ENCODE results near the gene MT3. TPM values are rescaled to one million over a fixed set of nuclear protein-coding genes. Genes with fewer than 3 reads are reported as not detected.
"Not testable (repeated sequence)": the region's sequence is repeated elsewhere in the genome, so short reads cannot be mapped to it uniquely, and the experiment has no call there.

MT3 gene
- total RNA-seq, 2 donors from 2014 or later = not detected

DNA sequence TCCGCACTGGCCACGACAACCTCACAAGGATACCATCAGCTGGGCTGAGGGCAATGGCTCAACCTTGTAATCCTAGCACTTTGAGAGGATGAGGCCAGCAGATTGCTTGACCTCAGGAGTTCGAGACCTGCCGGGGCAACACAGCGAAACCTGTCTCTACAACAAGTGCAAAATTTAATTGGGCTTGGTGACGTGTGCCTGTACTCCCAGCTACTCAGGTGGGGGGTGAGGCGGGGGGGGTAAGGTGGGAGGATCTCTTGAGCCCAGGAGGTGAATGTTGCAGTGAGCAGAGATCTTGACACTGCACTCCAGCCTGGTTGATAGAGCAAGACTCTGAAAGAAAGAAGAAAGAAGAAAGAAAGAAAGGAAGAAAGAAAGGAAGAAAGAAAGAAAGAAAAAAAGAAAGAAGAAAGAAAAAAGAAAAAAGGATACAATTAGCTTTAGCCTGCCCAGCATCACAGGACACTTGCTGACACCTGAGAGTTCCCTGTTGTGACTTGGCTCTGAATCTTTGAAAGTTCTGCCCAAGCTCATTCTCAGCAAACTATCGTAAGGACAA lies 31.1 kb downstream of the MT3 start:
- Mint-ChIP-seq H3K27ac (no peak overlapping the region), H3K27me3 (ENCODE audit: insufficient read depth) (peaks cover 86% of the 10 kb centered on the region), H3K36me3 (ENCODE audit: low read depth) (no peaks in the 10 kb centered on the region), H3K4me3 (no peak overlapping the region), H3K4me1 (peaks cover 28% of the 10 kb centered on the region), H3K9me3 (no peaks in the 10 kb centered on the region)
- Histone ChIP-seq H3K27me3 (ENCODE audit: control insufficient read depth, insufficient read depth, low read length, poor library complexity, severe bottlenecking) (peaks cover 62% of the 10 kb centered on the region), H3K4me3 (ENCODE audit: low read length) (no peak overlapping the region), H3K9me3 (ENCODE audit: control insufficient read depth, low read length) (peaks cover 6% of the 10 kb centered on the region), H3K9ac (ENCODE audit: extremely low read depth, low read length, poor library complexity, severe bottlenecking) (no peak overlapping the region), H3K4me1 (ENCODE audit: control insufficient read depth, insufficient read depth, low read length) (no peaks in the 10 kb centered on the region), H3K27ac (ENCODE audit: low read depth, low read length) (no peak overlapping the region), H3K36me3 (ENCODE audit: control insufficient read depth, insufficient read depth, low read length) (no peaks in the 10 kb centered on the region)
- TF ChIP-seq, protein P1, sequence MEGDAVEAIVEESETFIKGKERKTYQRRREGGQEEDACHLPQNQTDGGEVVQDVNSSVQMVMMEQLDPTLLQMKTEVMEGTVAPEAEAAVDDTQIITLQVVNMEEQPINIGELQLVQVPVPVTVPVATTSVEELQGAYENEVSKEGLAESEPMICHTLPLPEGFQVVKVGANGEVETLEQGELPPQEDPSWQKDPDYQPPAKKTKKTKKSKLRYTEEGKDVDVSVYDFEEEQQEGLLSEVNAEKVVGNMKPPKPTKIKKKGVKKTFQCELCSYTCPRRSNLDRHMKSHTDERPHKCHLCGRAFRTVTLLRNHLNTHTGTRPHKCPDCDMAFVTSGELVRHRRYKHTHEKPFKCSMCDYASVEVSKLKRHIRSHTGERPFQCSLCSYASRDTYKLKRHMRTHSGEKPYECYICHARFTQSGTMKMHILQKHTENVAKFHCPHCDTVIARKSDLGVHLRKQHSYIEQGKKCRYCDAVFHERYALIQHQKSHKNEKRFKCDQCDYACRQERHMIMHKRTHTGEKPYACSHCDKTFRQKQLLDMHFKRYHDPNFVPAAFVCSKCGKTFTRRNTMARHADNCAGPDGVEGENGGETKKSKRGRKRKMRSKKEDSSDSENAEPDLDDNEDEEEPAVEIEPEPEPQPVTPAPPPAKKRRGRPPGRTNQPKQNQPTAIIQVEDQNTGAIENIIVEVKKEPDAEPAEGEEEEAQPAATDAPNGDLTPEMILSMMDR (conservative IDR thresholded peaks at IDR 0.05) = no peak
- 80 to 88% methylated on average over 3 to 7 of the region's 8 CpGs for WGBS, 2 experiments (ENCODE audit: insufficient coverage in 1 of 2, insufficient read length in 1 of 2)
- DNase-seq = no peak

DNA sequence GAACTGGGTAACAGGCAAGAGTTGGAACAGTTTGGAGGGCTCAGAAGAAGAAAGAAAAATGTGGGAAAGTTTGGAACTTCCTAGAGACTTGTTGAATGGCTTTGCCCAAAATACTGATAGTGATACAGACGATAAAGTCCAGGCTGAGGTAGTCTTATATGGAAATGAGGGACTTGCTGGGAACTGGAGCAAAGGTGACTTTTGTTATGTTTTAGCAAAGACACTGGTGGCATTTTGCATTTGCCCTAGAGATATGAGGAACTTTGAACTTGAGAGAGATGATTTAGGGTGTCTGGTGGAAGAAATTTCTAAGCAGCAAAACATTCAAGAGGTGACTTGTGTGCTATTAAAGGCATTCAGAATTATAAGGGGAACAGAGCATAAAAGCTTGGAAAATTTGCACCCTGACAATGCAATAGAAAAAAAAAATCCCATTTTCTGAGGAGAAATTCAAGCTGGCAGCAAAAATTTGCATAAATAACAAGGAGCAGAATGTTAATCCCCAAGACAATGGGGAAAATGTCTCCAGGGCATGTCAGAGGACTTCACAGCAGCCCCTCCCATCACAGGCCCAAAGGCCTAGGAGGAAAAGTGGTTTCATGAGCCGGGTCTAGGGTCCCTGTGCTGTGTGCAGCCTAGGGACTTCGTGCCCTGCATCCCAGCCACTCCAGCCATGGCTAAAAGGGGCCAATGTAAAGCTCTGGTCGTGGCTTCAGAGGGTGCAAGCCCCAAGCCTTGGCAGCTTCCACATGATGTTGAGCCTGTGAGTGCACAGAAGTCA lies 32.5 kb downstream of the MT3 start:
- H3K9me3 Mint-ChIP-seq; H3K36me3 ChIP-seq (ENCODE audit: control insufficient read depth, insufficient read depth, low read length); H3K9me3 ChIP-seq (ENCODE audit: control insufficient read depth, low read length); H3K4me3 Mint-ChIP-seq; H3K36me3 Mint-ChIP-seq (ENCODE audit: low read depth); H3K27ac ChIP-seq (ENCODE audit: low read depth, low read length); H3K9ac ChIP-seq (ENCODE audit: extremely low read depth, low read length, poor library complexity, severe bottlenecking); H3K4me1 ChIP-seq (ENCODE audit: control insufficient read depth, insufficient read depth, low read length); H3K27ac Mint-ChIP-seq; H3K4me3 ChIP-seq (ENCODE audit: low read length): not testable (repeated sequence)
- Mint-ChIP-seq H3K4me1 (peaks cover 25% of the 10 kb centered on the region), H3K27me3 (ENCODE audit: insufficient read depth) (peaks cover 86% of the 10 kb centered on the region)
- peaks cover 63% of the 10 kb centered on the region for H3K27me3 ChIP-seq (ENCODE audit: control insufficient read depth, insufficient read depth, low read length, poor library complexity, severe bottlenecking)
- WGBS, 2 experiments (ENCODE audit: insufficient coverage in 1 of 2, insufficient read length in 1 of 2) = 40 to 43% methylated on average over 4 of the region's 4 CpGs
- peak; percentile 52 for DNase-seq

DNA sequence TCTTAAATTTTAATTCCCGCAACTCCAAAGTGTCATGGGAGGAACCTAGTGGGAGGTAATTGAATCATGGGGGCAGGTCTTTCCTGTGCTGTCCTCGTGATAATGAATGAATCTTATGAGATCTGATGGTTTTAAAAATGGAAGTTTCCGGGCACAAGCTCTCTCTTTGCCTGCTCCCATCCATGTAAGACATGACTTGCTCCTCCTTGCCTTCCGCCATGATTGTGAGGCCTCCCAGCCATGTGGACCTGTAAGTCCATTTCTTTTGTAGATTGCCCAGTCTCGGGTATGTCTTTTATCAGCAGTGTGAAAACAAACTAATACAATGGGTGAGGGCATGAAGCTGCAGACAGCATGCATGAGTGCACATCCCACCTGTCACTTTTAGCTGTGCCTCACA lies 33.9 kb downstream of the MT3 start:
- H3K9ac ChIP-seq (ENCODE audit: extremely low read depth, low read length, poor library complexity, severe bottlenecking); H3K4me3 ChIP-seq (ENCODE audit: low read length); H3K9me3 ChIP-seq (ENCODE audit: control insufficient read depth, low read length); H3K9me3 Mint-ChIP-seq; H3K4me3 Mint-ChIP-seq; H3K36me3 ChIP-seq (ENCODE audit: control insufficient read depth, insufficient read depth, low read length); H3K27ac ChIP-seq (ENCODE audit: low read depth, low read length); H3K27ac Mint-ChIP-seq; DNase-seq; H3K4me1 ChIP-seq (ENCODE audit: control insufficient read depth, insufficient read depth, low read length); H3K36me3 Mint-ChIP-seq (ENCODE audit: low read depth): not testable (repeated sequence)
- peaks cover 25% of the 10 kb centered on the region for H3K4me1 Mint-ChIP-seq
- H3K27me3 ChIP-seq (ENCODE audit: control insufficient read depth, insufficient read depth, low read length, poor library complexity, severe bottlenecking) = peaks cover 59% of the 10 kb centered on the region
- WGBS, 2 experiments (ENCODE audit: insufficient coverage in 1 of 2, insufficient read length in 1 of 2) = 89 to 94% methylated on average over 2 to 5 of the region's 5 CpGs
- peaks cover 80% of the 10 kb centered on the region for H3K27me3 Mint-ChIP-seq (ENCODE audit: insufficient read depth)

DNA sequence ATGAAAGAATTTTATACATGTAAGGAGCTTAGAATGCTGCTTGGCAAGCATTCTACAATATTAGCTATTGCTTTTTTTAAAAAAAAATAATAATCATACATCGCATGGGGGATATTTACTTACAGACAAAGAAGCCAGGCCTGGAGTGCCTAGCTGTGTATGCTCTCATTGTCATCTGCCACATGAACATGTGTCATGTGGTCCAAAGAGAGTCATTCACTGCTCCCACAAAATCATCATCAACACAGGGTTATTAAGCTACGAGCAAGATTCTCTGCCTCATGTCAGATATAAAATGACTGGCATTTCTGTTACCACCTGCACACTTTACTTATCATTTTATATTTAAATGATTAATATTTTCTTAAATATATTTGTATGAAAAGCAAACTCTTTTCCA lies 34.3 kb downstream of the MT3 start:
- Histone ChIP-seq H3K4me3 (ENCODE audit: low read length) (no peak overlapping the region), H3K27me3 (ENCODE audit: control insufficient read depth, insufficient read depth, low read length, poor library complexity, severe bottlenecking) (peaks cover 59% of the 10 kb centered on the region), H3K36me3 (ENCODE audit: control insufficient read depth, insufficient read depth, low read length) (no peaks in the 10 kb centered on the region), H3K9ac (ENCODE audit: extremely low read depth, low read length, poor library complexity, severe bottlenecking) (no peak overlapping the region), H3K27ac (ENCODE audit: low read depth, low read length) (no peak overlapping the region), H3K4me1 (ENCODE audit: control insufficient read depth, insufficient read depth, low read length) (no peaks in the 10 kb centered on the region), H3K9me3 (ENCODE audit: control insufficient read depth, low read length) (peaks cover 6% of the 10 kb centered on the region)
- H3K9me3 Mint-ChIP-seq = no peaks in the 10 kb centered on the region
- H3K36me3 Mint-ChIP-seq (ENCODE audit: low read depth) = no peaks in the 10 kb centered on the region
- no peak overlapping the region for H3K27ac Mint-ChIP-seq
- TF ChIP-seq, protein P1 (conservative IDR thresholded peaks at IDR 0.05) = no peak
- no peak overlapping the region for H3K4me3 Mint-ChIP-seq
- WGBS, 2 experiments (ENCODE audit: insufficient coverage in 1 of 2, insufficient read length in 1 of 2) = 95 to 100% methylated on average over 2 of the region's 2 CpGs
- H3K27me3 Mint-ChIP-seq (ENCODE audit: insufficient read depth) = peaks cover 80% of the 10 kb centered on the region
- no peak for DNase-seq
- peaks cover 25% of the 10 kb centered on the region for H3K4me1 Mint-ChIP-seq

Measured in endodermal cell (in vitro differentiated cells).